PC-3 (cell line): ENCODE data around the gene LRRC57.

ENCODE experiments used
- CTCF ChIP-seq: fragments of 300-600 bp; sonication (generic); conservative IDR thresholded peaks from 2 replicates; pipeline ENCODE4 v1.5.1; 2017; ENCODE audit warnings: antibody characterized with exemption, low read depth, mild to moderate bottlenecking, low read length
- EZH2phosphoT487 ChIP-seq: fragments of 300-600 bp; sonication (generic); IDR thresholded peaks from 2 replicates; pipeline ENCODE4 v1.6.1; 2018; ENCODE audit warnings: mild to moderate bottlenecking, antibody characterized with exemption, low read length, borderline replicate concordance

DNA sequence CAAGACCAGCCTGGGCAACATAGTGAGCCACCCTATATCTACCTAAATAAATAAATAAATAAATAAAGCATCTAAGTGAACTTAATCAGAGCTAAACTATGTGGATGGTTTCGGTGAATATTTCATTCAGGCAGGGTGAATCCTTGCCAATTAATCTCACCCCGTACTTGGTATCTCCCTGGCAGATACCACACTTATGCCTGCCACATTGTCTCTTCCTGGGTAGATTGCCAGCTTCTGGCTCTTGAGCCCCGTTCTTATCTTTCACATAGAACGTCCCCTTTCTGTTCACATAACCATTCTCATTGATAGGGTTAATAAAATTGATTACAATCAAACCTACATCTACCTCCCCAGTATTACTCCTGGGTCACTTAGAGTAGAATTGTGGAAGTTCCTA is 46.1 kb downstream of the LRRC57 start:
- TF ChIP-seq CTCF, result no peak
- TF ChIP-seq EZH2phosphoT487, result no peak
